Ishikawa (cell line): ENCODE measurements around the gene TIAM2.

ENCODE experiments used
- CEBPB ChIP-seq: IDR thresholded peaks from 2 replicates; pipeline ENCODE4 v1.6.1; 2012
- CREB1 ChIP-seq: IDR thresholded peaks from 2 replicates; pipeline ENCODE4 v1.6.1; 2012; ENCODE audit warnings: low read depth
- FOXM1 ChIP-seq: IDR thresholded peaks from 2 replicates; pipeline ENCODE4 v1.6.1; 2012; ENCODE audit warnings: low read depth, borderline replicate concordance
- RAD21 ChIP-seq: IDR thresholded peaks from 2 replicates; pipeline ENCODE4 v1.6.1; 2012; ENCODE audit warnings: low read depth
- REST ChIP-seq: IDR thresholded peaks from 2 replicates; pipeline ENCODE4 v1.6.1; 2012; ENCODE audit warnings: low read depth, mild to moderate bottlenecking
- TAF1 ChIP-seq: IDR thresholded peaks from 2 replicates; pipeline ENCODE4 v1.6.1; 2012; ENCODE audit warnings: low read depth, mild to moderate bottlenecking
- YY1 ChIP-seq: IDR thresholded peaks from 2 replicates; pipeline ENCODE4 v1.6.1; 2012; ENCODE audit warnings: low read depth
- ZBTB7A ChIP-seq: IDR thresholded peaks from 2 replicates; pipeline ENCODE4 v1.6.1; 2012; ENCODE audit warnings: low read depth

GRCh38 chr6:155100591-155100990 is 105.5 kb downstream of the TIAM2 start:
- no peak for TF ChIP-seq FOXM1
- TF ChIP-seq RAD21: no peak
- TF ChIP-seq CEBPB: no peak
- no peak for TF ChIP-seq TAF1
- no peak for TF ChIP-seq YY1
- TF ChIP-seq ZBTB7A: no peak
- no peak for TF ChIP-seq CREB1
- no peak for TF ChIP-seq REST
